Thyroid gland (tissue), 4 donors: ENCODE results near the gene DHRS3. TPM values are rescaled to one million over a fixed set of nuclear protein-coding genes. Genes with fewer than 3 reads are reported as not detected.
"Not testable (repeated sequence)": the region's sequence is repeated elsewhere in the genome, so short reads cannot be mapped to it uniquely, and the experiment has no call there.

Experiments
- DNase-seq, 2 donors: peaks; one replicate each; pipeline ENCODE4 v3.0.0-alpha.2; 2019
- H3K27ac ChIP-seq, 3 donors: fragments of 200-600 bp; sonication (generic); 1 replicate in 2 of 3; 2 replicates in 1 of 3; pipeline ENCODE4 v1.5.1; 2016 to 2019; ENCODE audit warnings: mild to moderate bottlenecking in 1 of 3, moderate library complexity in 1 of 3
- H3K27me3 ChIP-seq: fragments of 200-600 bp; sonication (generic); one replicate; pipeline ENCODE4 v1.5.1; 2019
- H3K36me3 ChIP-seq, 2 donors: fragments of 200-600 bp; sonication (generic); one replicate each; pipeline ENCODE4 v1.5.1; 2016 to 2019
- H3K4me1 ChIP-seq, 2 donors: fragments of 200-600 bp; sonication (generic); one replicate each; pipeline ENCODE4 v1.5.1; 2017 to 2019
- H3K4me3 ChIP-seq, 3 donors: fragments of 200-600 bp; sonication (generic); replicated peaks in 1 of 3; 1 replicate in 2 of 3; 2 replicates in 1 of 3; pipeline ENCODE4 v1.5.1; 2016; ENCODE audit warnings: mild to moderate bottlenecking in 1 of 3
- H3K9me3 ChIP-seq: fragments of 200-600 bp; sonication (generic); one replicate; pipeline ENCODE4 v1.5.1; 2017
- POLR2A ChIP-seq, 2 donors: fragments of 450-650 bp; IDR thresholded peaks; one replicate each; pipeline ENCODE4 v1.6.1; 2017; ENCODE audit warnings: antibody characterized with exemption in 2 of 2, mild to moderate bottlenecking in 2 of 2, moderate library complexity in 1 of 2
- WGBS, 2 donors: methylation state at CpG; one replicate each; pipeline ENCODE4 v1.1.5; 2017; 5-methylcytosine and 5-hydroxymethylcytosine counted together
- intact Hi-C: fragments of 100-400 bp; cut with DNase I; formaldehyde crosslinking; loops from one replicate; pipeline ENCODE4 v1.15.1; 2023
- total RNA-seq, 4 donors: library from RNA; depleted of rRNA; stranded (reverse); fragments of >200 nt; gene quantifications; one replicate each; pipeline ENCODE4 v1.2.3, GENCODE V29; 2016
- TF ChIP-seq, protein P1 (sequence below), 6 experiments: fragments of 200-600 bp in 3 of 6; fragments of 450-650 bp in 3 of 6; sonication (generic) in 3 of 6; IDR thresholded peaks; one replicate each; pipeline ENCODE4 v1.5.1; 2016 to 2019; ENCODE audit warnings: antibody characterized with exemption in 6 of 6, mild to moderate bottlenecking in 2 of 6, inconsistent platforms in 1 of 6, moderate library complexity in 1 of 6

Gene DHRS3
- total RNA-seq, 4 donors from 2014 or later, result 181 to 304 (median 268) TPM

DNA sequence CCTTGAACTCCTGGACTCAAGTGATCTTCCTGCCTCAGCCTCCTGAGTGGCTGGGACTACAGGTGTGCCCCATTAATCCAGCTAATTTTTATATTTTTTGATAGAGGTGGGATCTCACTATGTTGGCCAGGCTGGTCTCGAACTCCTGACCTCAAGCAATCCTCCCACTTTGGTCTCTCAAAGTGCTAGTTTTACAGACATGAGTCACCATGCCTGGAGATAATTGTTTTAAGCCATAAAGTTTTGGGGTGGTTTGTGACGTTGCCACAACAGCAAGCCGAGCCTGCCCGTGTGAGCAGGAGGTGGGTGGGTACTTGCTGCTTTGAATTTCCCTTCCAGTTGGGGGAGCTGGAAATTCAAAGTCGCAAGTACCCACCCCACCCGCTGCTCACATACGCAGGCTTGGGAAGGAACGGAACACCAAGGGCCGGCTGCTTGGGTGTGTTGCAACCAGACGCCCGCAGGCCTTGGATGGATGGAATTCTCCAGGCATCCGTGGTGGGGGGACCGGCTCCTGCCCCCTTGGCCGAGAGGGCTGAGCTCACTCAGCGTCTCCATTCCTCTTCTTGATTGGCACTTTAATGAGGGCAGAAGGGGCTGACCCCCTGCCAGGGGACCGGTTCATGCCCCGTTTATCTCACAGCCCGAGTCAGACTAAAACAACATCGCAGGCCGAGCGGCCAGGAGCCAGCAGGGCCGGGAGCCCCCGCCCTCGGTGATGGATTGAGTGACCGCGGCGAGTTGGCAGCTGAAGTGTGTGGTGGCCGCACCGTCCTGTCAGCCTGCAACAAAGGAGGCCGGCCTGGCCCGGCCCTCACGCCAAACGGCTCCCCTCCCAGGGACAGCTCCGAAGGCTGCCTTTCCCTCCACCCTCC lies 78.1 kb downstream of the DHRS3 start:
- Histone ChIP-seq H3K9me3 (no peaks in the 10 kb centered on the region), H3K27ac (peak overlapping the region; percentile 76 to 81 (median 81)), H3K36me3 (no peaks in the 10 kb centered on the region), H3K27me3 (no peaks in the 10 kb centered on the region), H3K4me1 (peaks cover 20 to 31% of the 10 kb centered on the region in 2 donors), H3K4me3 (no peak overlapping the region)
- 26 to 35% methylated on average over 5 to 10 of the region's 34 CpGs for WGBS, 2 donors
- DNase-seq, result peak; percentile 86 to 90
- TF ChIP-seq, protein P1, sequence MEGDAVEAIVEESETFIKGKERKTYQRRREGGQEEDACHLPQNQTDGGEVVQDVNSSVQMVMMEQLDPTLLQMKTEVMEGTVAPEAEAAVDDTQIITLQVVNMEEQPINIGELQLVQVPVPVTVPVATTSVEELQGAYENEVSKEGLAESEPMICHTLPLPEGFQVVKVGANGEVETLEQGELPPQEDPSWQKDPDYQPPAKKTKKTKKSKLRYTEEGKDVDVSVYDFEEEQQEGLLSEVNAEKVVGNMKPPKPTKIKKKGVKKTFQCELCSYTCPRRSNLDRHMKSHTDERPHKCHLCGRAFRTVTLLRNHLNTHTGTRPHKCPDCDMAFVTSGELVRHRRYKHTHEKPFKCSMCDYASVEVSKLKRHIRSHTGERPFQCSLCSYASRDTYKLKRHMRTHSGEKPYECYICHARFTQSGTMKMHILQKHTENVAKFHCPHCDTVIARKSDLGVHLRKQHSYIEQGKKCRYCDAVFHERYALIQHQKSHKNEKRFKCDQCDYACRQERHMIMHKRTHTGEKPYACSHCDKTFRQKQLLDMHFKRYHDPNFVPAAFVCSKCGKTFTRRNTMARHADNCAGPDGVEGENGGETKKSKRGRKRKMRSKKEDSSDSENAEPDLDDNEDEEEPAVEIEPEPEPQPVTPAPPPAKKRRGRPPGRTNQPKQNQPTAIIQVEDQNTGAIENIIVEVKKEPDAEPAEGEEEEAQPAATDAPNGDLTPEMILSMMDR (IDR thresholded peaks at IDR 0.05), result no peak
- TF ChIP-seq POLR2A (IDR thresholded peaks at IDR 0.05), result no peak
- intact Hi-C loops, result no loop called here

DNA sequence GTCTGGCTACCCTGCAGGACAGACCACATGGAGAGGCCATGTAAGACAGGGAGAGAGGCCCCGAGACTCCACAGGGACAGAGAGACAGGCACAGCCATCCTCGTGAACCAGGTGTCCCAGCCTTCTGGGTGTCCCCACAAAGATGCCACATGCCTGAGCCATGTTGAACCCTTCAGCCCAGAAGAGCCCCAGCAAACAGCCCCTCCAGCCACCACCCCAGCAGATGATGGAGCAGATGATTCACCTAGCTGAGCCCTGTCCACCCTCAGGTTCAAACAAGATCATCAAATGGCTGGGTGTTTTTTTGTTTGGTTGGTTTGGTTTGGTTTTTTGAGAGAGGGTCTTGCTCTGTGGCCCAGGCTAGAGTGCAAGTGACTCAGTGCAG lies 78.7 kb downstream of the DHRS3 start:
- peak overlapping the region; percentile 76 to 81 (median 81) for H3K27ac ChIP-seq
- WGBS, 2 donors, result 94 to 100% methylated on average over 2 of the region's 2 CpGs
- intact Hi-C loops, result no loop called here

DNA sequence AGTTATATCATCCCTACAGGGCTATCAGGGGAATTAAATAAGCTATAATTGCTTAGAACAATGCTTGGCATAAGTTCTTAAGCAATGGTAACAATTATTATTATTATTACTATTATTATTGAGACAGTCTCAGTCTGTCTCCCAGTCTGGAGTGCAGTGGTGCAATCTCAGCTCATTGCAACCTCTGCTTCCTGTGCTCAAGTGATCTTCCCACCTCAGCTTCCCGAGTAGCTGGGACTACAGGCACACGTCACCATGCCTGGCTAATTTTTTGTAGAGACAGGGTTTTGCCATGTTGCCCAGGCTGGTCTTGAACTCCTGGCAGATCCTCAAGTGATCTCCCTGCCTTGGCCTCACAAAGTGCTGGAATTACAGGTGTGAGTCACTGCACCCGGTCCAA lies 79.5 kb downstream of the DHRS3 start:
- H3K4me1 ChIP-seq, result peaks cover 20 to 31% of the 10 kb centered on the region in 2 donors
- intact Hi-C loops, H3K9me3 ChIP-seq, DNase-seq, H3K27me3 ChIP-seq, H3K36me3 ChIP-seq, H3K4me3 ChIP-seq, H3K27ac ChIP-seq: not testable (repeated sequence)
- WGBS, 2 donors, result 69 to 89% methylated on average over 3 of the region's 3 CpGs

More for the DNA sequence above, 78.7 kb downstream of the DHRS3 start:
- Histone ChIP-seq H3K4me1 (peaks cover 20 to 31% of the 10 kb centered on the region in 2 donors), H3K36me3 (no peaks in the 10 kb centered on the region), H3K27me3 (no peaks in the 10 kb centered on the region), H3K4me3 (no peak overlapping the region), H3K9me3 (no peaks in the 10 kb centered on the region)
- no peak for DNase-seq
- TF ChIP-seq, protein P1 (IDR thresholded peaks at IDR 0.05), result no peak
- no peak for TF ChIP-seq POLR2A (IDR thresholded peaks at IDR 0.05)

DNA sequence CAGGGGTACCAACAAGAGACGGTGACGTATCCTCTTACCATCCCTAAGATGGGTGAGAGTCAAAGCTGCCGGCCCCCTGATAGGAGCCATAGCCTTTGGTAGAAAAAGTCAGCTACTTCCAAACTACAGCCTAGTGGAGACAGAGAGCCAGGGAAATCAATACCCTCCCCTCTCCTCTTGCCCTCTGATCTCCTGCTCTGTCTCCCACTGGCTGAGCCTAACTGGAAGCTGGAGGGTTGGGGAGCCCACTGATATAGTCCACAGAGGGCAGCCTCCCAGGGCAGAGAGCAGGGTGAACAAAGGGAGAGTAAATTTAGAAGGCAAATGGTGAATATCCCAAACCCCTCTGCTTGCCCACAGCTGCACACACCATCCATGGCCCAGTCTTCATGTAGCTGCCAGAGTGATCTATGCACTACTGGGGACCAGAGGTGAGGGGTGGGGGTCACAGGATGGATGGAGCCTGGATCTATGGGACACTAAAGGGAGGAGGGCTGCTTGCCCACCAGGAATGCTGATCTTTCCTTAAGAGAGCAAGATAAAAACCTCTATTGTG lies 80.0 kb downstream of the DHRS3 start:
- TF ChIP-seq, protein P1 (IDR thresholded peaks at IDR 0.05), result no peak
- no peak for TF ChIP-seq POLR2A (IDR thresholded peaks at IDR 0.05)
- Histone ChIP-seq H3K27ac (no peak overlapping the region), H3K9me3 (no peaks in the 10 kb centered on the region), H3K4me3 (no peak overlapping the region), H3K27me3 (no peaks in the 10 kb centered on the region), H3K4me1 (peaks cover 19 to 31% of the 10 kb centered on the region in 2 donors), H3K36me3 (no peaks in the 10 kb centered on the region)
- 90 to 96% methylated on average over 3 of the region's 3 CpGs for WGBS, 2 donors
- intact Hi-C loops, result no loop called here
- DNase-seq, result no peak

DNA sequence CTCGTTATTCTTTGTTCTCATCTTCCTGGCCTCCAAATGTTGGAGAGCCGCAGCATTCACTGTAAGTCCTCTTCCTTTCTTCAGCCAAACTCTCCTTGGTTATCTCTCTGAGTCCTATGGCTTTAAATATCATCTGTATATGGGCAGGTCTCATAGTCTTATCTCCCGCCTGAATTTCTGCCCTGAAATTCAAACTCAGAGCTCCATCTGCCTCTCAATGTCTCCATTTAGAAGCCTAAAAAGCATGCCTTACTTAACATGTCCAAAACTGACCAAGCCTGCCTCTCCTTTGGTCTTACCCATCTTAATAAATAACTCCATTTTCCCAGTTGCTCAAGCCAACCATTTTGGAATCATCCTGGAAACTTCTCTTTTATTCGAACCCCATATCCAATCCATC lies 80.7 kb downstream of the DHRS3 start:
- TF ChIP-seq POLR2A (IDR thresholded peaks at IDR 0.05), result no peak
- TF ChIP-seq, protein P1 (IDR thresholded peaks at IDR 0.05), result no peak
- Histone ChIP-seq H3K27me3 (no peaks in the 10 kb centered on the region), H3K9me3 (no peaks in the 10 kb centered on the region), H3K4me3 (no peak overlapping the region), H3K27ac (no peak overlapping the region), H3K4me1 (peaks cover 14 to 29% of the 10 kb centered on the region in 2 donors), H3K36me3 (no peaks in the 10 kb centered on the region)
- intact Hi-C loops, result no loop called here
- 96 to 97% methylated on average over 4 of the region's 4 CpGs for WGBS, 2 donors
- DNase-seq, result no peak
